ENCODE data around the gene CABP2.

- TF ChIP-seq CTCF (IDR thresholded peaks at IDR 0.05; ENCODE audit: low read depth, low read length, poor library complexity, severe bottlenecking) (no peak), EZH2phosphoT487 (IDR thresholded peaks at IDR 0.05; ENCODE audit: borderline replicate concordance, low read length) (no peak)
These were observed 572 bp upstream of the CABP2 start for GRCh38 chr11:67523556-67524479.
